Calu3 (cell line): ENCODE results near the gene LRRC31. TPM values are rescaled to one million over a fixed set of nuclear protein-coding genes. Genes with fewer than 3 reads are reported as not detected.

ENCODE experiments used
- BruUV-seq: library from RNA; stranded (reverse); fragments of 400-500 nt; replicated peaks from 2 replicates; lab custom pipeline; 2021; lab: Mats Ljungman, UMichigan
- CTCF ChIA-PET: fragments of 300-600 bp; sonication (Branson Sonifier 250); formaldehyde crosslinking; loops from one replicate; lab custom pipeline; 2022; ENCODE audit warnings: antibody characterized with exemption; lab: Charles Lee
- DNase-seq: peaks from one replicate; pipeline ENCODE4 v3.0.0; 2022
- H3K27ac Mint-ChIP-seq: one replicate; pipeline ENCODE4 v1.8.0; 2022; ENCODE audit warnings: mixed read lengths; ENCODE audit not compliant: unreplicated experiment
- H3K27me3 Mint-ChIP-seq: one replicate; pipeline ENCODE4 v1.8.0; 2022; ENCODE audit warnings: mixed read lengths; ENCODE audit not compliant: unreplicated experiment
- H3K36me3 Mint-ChIP-seq: one replicate; pipeline ENCODE4 v1.8.0; 2022; ENCODE audit warnings: mild to moderate bottlenecking, moderate library complexity, mixed read lengths; ENCODE audit not compliant: insufficient read depth, unreplicated experiment
- H3K4me1 Mint-ChIP-seq: one replicate; pipeline ENCODE4 v1.8.0; 2022; ENCODE audit warnings: mild to moderate bottlenecking, low read depth, mixed read lengths; ENCODE audit not compliant: unreplicated experiment
- H3K4me3 Mint-ChIP-seq: one replicate; pipeline ENCODE4 v1.8.0; 2022; ENCODE audit warnings: mild to moderate bottlenecking, low read depth, moderate library complexity, mixed read lengths; ENCODE audit not compliant: unreplicated experiment
- H3K9me3 Mint-ChIP-seq: one replicate; pipeline ENCODE4 v1.8.0; 2022; ENCODE audit warnings: low read depth, mixed read lengths; ENCODE audit not compliant: unreplicated experiment
- CTCF ChIP-seq: fragments of 200-600 bp; IDR thresholded peaks from one replicate; pipeline ENCODE4 v1.8.0; 2022; ENCODE audit warnings: antibody characterized with exemption; ENCODE audit not compliant: unreplicated experiment
- intact Hi-C: fragments of 100-400 bp; cut with micrococcal nuclease; formaldehyde crosslinking; loops from one replicate; pipeline ENCODE4 v1.10.0; 2022; ENCODE audit not compliant: unreplicated experiment
- total RNA-seq: library from RNA; stranded (reverse); gene quantifications from 2 replicates; pipeline ENCODE4 v1.2.3, GENCODE V29; 2022

Gene LRRC31
- total RNA-seq, 1 experiment from 2014 or later = 2.8 TPM

GRCh38 chr3:169864270-169864669 is 5.5 kb downstream of the LRRC31 start:
- CTCF ChIA-PET = no interaction called here
- Mint-ChIP-seq H3K4me3 (no peak overlapping the region), H3K36me3 (no peaks in the 10 kb centered on the region), H3K27ac (no peak overlapping the region), H3K4me1 (peaks cover 8% of the 10 kb centered on the region), H3K27me3 (no peaks in the 10 kb centered on the region), H3K9me3 (no peaks in the 10 kb centered on the region)
- no peak for TF ChIP-seq CTCF
- no TSS peak for BruUV-seq
- intact Hi-C loops = no loop called here
- no peak for DNase-seq

GRCh38 chr3:169863458-169863899 is 6.3 kb downstream of the LRRC31 start:
- no peaks in the 10 kb centered on the region for H3K9me3 Mint-ChIP-seq
- no TSS peak for BruUV-seq
- no peaks in the 10 kb centered on the region for H3K36me3 Mint-ChIP-seq
- no peak overlapping the region for H3K4me3 Mint-ChIP-seq
- no peak overlapping the region for H3K27ac Mint-ChIP-seq
- intact Hi-C loops = loop anchor here (1.0 kb wide), 2 partner anchors 103 to 191 kb away; partner anchors contain the start of gene SEC62
- peak; percentile 88 for DNase-seq
- H3K27me3 Mint-ChIP-seq = no peaks in the 10 kb centered on the region
- peak; percentile 96 for TF ChIP-seq CTCF
- CTCF ChIA-PET = no interaction called here
- peaks cover 3% of the 10 kb centered on the region for H3K4me1 Mint-ChIP-seq

- no TSS peak for BruUV-seq
- Mint-ChIP-seq H3K4me1 (no peaks in the 10 kb centered on the region), H3K27ac (no peak overlapping the region), H3K27me3 (no peaks in the 10 kb centered on the region), H3K9me3 (no peaks in the 10 kb centered on the region), H3K36me3 (no peaks in the 10 kb centered on the region), H3K4me3 (no peak overlapping the region)
- no peak for TF ChIP-seq CTCF
- DNase-seq = no peak
- CTCF ChIA-PET = interaction anchor here (0.7 to 0.9 kb wide), 2 partner anchors 192 to 808 kb away, joined by 3 read pairs; no protein-coding TSS in a partner anchor
- intact Hi-C loops = no loop called here
These were observed 7.9 kb downstream of the LRRC31 start for GRCh38 chr3:169861871-169862270.

GRCh38 chr3:169857811-169858210 is 11.9 kb downstream of the LRRC31 start:
- CTCF ChIA-PET = no interaction called here
- no peaks in the 10 kb centered on the region for H3K36me3 Mint-ChIP-seq
- H3K27ac Mint-ChIP-seq = no peak overlapping the region
- DNase-seq = no peak
- no TSS peak for BruUV-seq
- no peaks in the 10 kb centered on the region for H3K4me1 Mint-ChIP-seq
- H3K9me3 Mint-ChIP-seq = no peaks in the 10 kb centered on the region
- no peaks in the 10 kb centered on the region for H3K27me3 Mint-ChIP-seq
- intact Hi-C loops = no loop called here
- no peak for TF ChIP-seq CTCF
- no peak overlapping the region for H3K4me3 Mint-ChIP-seq
